RCC 7860 (cell line): ENCODE measurements around the gene MRPL55.

Source experiments
- DNase-seq: peaks from one replicate; pipeline ENCODE4 v3.0.0-alpha.2; 2015; ENCODE audit warnings: low spot score
- FAIRE-seq: peaks from 2 replicates; lab custom pipeline; 2012; peaks lifted over from hg19 to GRCh38; lab: Jason Lieb, UNC

The MRPL55 gene

DNA sequence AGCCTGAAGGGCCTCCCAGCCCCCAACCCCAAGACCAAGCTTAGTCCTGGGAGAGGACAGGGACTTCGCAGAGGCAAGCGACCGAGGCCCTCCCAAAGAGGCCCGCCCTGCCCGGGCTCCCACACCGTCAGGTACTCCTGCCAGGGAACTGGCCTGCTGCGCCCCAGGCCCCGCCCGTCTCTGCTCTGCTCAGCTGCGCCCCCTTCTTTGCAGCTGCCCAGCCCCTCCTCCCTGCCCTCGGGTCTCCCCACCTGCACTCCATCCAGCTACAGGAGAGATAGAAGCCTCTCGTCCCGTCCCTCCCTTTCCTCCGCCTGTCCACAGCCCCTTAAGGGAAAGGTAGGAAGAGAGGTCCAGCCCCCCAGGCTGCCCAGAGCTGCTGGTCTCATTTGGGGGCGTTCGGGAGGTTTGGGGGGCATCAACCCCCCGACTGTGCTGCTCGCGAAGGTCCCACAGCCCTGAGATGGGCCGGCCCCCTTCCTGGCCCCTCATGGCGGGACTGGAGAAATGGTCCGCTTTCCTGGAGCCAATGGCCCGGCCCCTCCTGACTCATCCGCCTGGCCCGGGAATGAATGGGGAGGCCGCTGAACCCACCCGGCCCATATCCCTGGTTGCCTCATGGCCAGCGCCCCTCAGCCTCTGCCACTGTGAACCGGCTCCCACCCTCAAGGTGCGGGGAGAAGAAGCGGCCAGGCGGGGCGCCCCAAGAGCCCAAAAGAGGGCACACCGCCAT lies 48.5 kb downstream of the MRPL55 start:
- DNase-seq: no peak
- no peak for FAIRE-seq

DNA sequence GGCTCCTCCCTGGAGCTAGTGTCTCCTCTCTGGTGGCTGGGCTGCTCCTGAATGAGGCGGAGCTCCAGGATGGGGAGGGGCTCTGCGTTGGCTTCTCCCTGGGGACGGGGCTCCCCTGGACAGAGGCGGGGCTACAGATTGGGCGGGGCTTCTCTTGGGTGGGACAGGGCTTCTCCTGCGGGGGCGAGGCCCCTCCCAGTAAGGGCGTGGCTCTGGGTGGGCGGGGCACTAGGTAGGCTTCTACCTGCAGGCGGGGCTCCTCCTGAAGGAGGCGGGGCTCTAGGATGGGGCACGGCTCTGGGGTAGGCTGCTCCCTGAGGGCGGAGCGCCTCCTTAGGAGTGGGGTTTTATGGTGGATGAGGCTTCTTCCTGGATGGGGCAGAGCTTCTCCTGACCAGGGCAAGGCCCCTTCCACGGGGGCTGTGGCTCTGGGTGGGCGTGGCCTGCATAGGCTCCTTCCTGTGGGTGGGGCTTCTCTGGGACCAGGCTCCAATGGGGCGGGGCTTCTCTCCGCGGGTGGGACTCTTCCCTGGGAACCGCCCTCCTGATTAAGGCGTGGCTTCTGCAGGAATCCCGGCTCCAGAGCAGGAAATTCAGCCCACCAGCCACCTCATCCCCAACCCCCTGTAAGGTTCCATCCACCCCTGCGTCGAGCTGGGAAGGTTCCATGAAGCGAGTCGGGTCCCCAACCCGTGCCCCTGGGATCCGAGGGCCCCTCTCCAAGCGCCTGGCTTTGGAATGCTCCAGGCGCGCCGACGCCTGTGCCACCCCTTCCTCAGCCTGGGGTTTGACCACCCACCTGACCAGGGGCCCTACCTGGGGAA lies 49.3 kb downstream of the MRPL55 start:
- DNase-seq: no peak
- FAIRE-seq: no peak

DNA sequence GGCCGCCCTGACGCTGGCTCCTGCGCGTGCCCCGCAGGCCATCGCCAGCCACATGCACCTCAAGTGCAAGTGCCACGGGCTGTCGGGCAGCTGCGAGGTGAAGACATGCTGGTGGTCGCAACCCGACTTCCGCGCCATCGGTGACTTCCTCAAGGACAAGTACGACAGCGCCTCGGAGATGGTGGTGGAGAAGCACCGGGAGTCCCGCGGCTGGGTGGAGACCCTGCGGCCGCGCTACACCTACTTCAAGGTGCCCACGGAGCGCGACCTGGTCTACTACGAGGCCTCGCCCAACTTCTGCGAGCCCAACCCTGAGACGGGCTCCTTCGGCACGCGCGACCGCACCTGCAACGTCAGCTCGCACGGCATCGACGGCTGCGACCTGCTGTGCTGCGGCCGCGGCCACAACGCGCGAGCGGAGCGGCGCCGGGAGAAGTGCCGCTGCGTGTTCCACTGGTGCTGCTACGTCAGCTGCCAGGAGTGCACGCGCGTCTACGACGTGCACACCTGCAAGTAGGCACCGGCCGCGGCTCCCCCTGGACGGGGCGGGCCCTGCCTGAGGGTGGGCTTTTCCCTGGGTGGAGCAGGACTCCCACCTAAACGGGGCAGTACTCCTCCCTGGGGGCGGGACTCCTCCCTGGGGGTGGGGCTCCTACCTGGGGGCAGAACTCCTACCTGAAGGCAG lies 50.0 kb downstream of the MRPL55 start:
- FAIRE-seq: no peak
- DNase-seq: no peak

DNA sequence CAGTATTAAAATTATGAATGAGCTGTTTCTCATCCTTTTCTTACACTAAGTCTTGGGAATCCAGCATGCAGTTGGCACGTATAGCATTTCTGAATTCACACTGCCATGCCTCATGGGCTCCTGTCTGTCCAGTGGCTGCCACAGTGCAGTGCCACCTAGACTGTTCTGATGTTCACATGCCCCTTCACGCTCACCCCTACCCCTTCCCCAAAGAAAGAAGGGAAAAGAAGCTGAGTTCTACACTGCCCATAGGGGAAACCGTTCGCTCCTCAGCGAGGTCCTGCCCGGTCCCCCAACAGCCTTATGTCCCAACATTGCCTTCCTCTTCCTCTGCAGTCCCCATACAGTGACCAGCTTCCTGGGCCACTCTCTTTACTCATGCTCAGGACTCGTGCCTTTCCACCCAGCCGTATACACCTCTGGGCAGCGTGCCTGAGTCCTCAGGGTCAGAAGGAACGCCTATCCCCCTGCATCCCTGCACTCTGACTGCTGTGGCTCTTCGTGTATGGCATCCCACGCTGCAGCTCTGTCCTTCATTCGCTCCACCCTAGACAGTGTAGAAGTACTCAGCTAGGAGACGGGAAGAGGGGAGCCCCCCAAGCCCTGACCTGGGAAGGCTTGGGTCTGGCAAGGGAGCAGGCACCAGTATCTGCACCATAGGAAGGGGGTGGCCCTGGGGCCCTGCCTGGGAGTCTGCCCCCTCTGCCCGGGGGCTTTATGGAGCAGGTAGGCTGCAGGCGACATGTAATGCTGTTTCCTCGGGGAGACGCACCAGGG lies 50.7 kb downstream of the MRPL55 start:
- FAIRE-seq (no peak), DNase-seq (no peak)
